ENCODE measurements around the gene NEUROG3. TPM values are rescaled to one million over a fixed set of nuclear protein-coding genes. Genes with fewer than 3 reads are reported as not detected.

NEUROG3 gene
- total RNA-seq, 1 donor from 2014 or later, result not detected

Other genes with a start within 250 kb of the NEUROG3 start
- not detected for gene TACR2, start 156.5 kb downstream of the NEUROG3 start, total RNA-seq
- 3.8 TPM for gene TSPAN15, start 122.0 kb downstream of the NEUROG3 start, total RNA-seq
- gene FAM241B, start 56.8 kb upstream of the NEUROG3 start, total RNA-seq, result 1.2 TPM
- gene COL13A1, start 228.5 kb upstream of the NEUROG3 start, total RNA-seq, result 0.48 TPM

Measured in left lobe of liver (tissue), 1 donor.